ACHN (cell line): Measurements from ENCODE around the gene CBX8.

ENCODE experiments used
- DNase-seq: peaks from one replicate; pipeline ENCODE4 v3.0.0-alpha.2; 2015
- in situ Hi-C: cut with HindIII; loops from 2 replicates; pipeline ENCODE4 v1.10.0; 2017; ENCODE audit warnings: low sequenced_read_pairs, low pct_ligation_motif_present, low pct_unique_long_range_greater_than_20kb

CBX8 gene

GRCh38 chr17:79799174-79799537, 2.3 kb upstream of the CBX8 start:
- no peak for DNase-seq
- in situ Hi-C loops: no loop called here

- DNase-seq: no peak
- in situ Hi-C loops: no loop called here
Measured at GRCh38 chr17:79798299-79799173, 1.7 kb upstream of the CBX8 start.

GRCh38 chr17:79797492-79798298, 818 bp upstream of the CBX8 start:
- in situ Hi-C loops: no loop called here
- DNase-seq: no peak

- no peak for DNase-seq
- in situ Hi-C loops: no loop called here
Measured at GRCh38 chr17:79796444-79796762, 474 bp downstream of the CBX8 start.

GRCh38 chr17:79795795-79796443, 958 bp downstream of the CBX8 start:
- DNase-seq: no peak
- in situ Hi-C loops: no loop called here

GRCh38 chr17:79794659-79795511, 2.0 kb downstream of the CBX8 start:
- DNase-seq: no peak
- in situ Hi-C loops: no loop called here

- in situ Hi-C loops: no loop called here
- no peak for DNase-seq
Measured at GRCh38 chr17:79793924-79794304, 3.0 kb downstream of the CBX8 start.

GRCh38 chr17:79792984-79793923, 3.6 kb downstream of the CBX8 start:
- in situ Hi-C loops: no loop called here
- no peak for DNase-seq

GRCh38 chr17:79792341-79792871, 4.5 kb downstream of the CBX8 start:
- in situ Hi-C loops: no loop called here

GRCh38 chr17:79791735-79792161, 5.1 kb downstream of the CBX8 start:
- in situ Hi-C loops: no loop called here
- no peak for DNase-seq

More at GRCh38 chr17:79792341-79792871, 4.5 kb downstream of the CBX8 start:
- DNase-seq: no peak

- no peak for DNase-seq
- in situ Hi-C loops: no loop called here
Measured at GRCh38 chr17:79790805-79791734, 5.8 kb downstream of the CBX8 start.

GRCh38 chr17:79789943-79790804, 6.7 kb downstream of the CBX8 start:
- in situ Hi-C loops: no loop called here
- peak; percentile 45 for DNase-seq

GRCh38 chr17:79788989-79789942, 7.6 kb downstream of the CBX8 start:
- DNase-seq: no peak
- in situ Hi-C loops: no loop called here

GRCh38 chr17:79788455-79788854, 8.4 kb downstream of the CBX8 start:
- no peak for DNase-seq
- in situ Hi-C loops: no loop called here
